Activated T-cell treated with anti-CD3 and anti-CD28 coated beads for 48 hours (primary cell): Measurements from ENCODE around the gene SERPING1.

Experiments
- DNase-seq: peaks from one replicate; pipeline ENCODE4 v3.0.0-alpha.2; 2020; ENCODE audit warnings: low read depth

The SERPING1 gene

GRCh38 chr11:57652662-57653061 lies 55.2 kb downstream of the SERPING1 start:
- no peak for DNase-seq

- DNase-seq, result no peak
These were observed 55.7 kb downstream of the SERPING1 start for GRCh38 chr11:57653163-57653562.

GRCh38 chr11:57656885-57657193 lies 59.4 kb downstream of the SERPING1 start:
- no peak for DNase-seq

GRCh38 chr11:57657194-57658022 lies 59.9 kb downstream of the SERPING1 start, which contains the start of gene CLP1:
TSS of gene CLP1 (plus strand) at chr11:57657762. CDS start at chr11:57659477, 1,715 bp downstream.
- DNase-seq, result peak; percentile 97

DNA sequence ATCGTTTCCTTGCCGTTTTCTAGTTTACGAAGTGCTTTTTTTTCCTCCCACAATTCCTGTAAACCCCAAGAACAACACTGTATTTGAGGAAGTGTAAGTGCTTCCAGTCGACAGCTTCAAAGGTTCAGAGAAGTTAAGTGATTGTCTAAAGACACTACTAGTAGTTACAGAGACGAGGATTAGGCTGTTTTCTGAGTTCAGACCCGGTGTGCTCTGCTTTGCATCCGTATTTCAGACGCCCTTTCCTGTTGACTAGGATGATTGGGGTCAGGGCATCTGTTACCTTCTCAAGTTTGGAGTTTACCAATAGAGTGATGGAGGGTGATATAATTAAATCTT lies 60.5 kb downstream of the SERPING1 start:
- no peak for DNase-seq

DNA sequence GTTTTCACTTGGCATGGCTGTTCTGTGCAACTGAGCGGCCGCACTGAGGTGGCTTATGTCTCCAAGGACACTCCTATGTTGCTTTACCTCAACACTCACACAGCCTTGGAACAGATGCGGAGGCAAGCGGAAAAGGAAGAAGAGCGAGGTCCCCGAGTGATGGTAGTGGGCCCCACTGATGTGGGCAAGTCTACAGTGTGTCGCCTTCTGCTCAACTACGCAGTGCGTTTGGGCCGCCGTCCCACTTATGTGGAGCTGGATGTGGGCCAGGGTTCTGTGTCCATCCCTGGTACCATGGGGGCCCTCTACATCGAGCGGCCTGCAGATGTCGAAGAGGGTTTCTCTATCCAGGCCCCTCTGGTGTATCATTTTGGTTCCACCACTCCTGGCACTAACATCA lies 62.2 kb downstream of the SERPING1 start:
- no peak for DNase-seq

DNA sequence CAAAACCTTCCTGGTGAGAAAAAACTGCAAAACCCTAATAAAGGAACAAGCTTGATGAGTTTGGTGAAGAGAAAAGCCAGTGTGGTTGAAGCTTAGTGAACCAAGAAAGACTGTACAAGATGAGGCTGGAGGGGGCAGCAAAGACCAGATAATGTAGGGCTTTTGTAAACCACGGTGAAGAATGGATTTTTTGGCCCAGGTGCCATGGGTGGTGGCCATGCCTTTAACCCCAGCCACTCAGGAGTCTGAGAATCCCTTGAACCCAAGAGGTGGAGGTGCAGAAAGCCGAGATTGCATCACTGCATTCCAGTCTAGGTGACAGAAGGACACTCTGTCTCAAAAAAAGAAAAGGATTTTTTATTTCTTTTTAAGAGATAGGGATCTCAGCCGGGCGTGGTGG lies 65.4 kb downstream of the SERPING1 start:
- no peak for DNase-seq

DNA sequence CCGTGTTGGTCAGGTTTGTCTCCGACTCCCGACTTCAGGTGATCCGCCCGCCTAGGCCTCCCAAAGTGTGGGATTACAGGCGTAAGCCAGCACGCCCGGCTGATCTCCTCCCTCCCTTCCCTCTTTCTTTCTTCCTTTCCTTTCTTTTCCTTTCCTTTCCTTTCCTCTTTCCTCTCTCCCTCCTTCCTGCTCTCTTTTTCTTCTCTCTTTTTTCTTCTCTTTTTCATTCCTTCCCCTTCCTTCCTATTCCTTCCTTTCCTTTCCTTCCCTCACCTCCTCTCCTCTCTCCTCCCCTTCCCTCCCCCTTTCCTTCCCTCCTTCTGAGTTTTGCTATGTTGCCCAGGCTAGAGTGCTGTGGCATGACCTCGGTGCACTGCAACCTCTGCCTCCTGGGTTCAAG lies 66.5 kb downstream of the SERPING1 start:
- no peak for DNase-seq
